ENCODE measurements around the gene NR5A1. TPM values are rescaled to one million over a fixed set of nuclear protein-coding genes. Genes with fewer than 3 reads are reported as not detected.

NR5A1 gene
- total and polyA plus RNA-seq, 2 of the 13 experiments (the other 11 are each of a cell fraction or from before 2014, with no cell fraction given), result 28.9 to 44.7 TPM

- TF ChIP-seq PCBP2 (optimal IDR thresholded peaks at IDR 0.05; ENCODE audit: low read depth, low read length, poor library complexity, severe bottlenecking) (no peak), AGO1 (IDR thresholded peaks at IDR 0.05; ENCODE audit: low read depth, low read length, poor library complexity, severe bottlenecking) (no peak), ZNF720 (CRISPR knock-in tag; IDR thresholded peaks at IDR 0.05) (no peak), IRF2 (CRISPR knock-in tag; IDR thresholded peaks at IDR 0.05) (peak; percentile 54; the same call in 1 of the 2 replicates), TEAD2 (CRISPR knock-in tag; IDR thresholded peaks at IDR 0.05) (no peak), ZNF782 (CRISPR knock-in tag; IDR thresholded peaks at IDR 0.05; ENCODE audit: borderline replicate concordance) (no peak), ZNF557 (CRISPR knock-in tag; IDR thresholded peaks at IDR 0.05) (no peak), ZNF3 (CRISPR knock-in tag; IDR thresholded peaks at IDR 0.05) (no peak), SALL2 (CRISPR knock-in tag; IDR thresholded peaks at IDR 0.05) (no peak), PPARG (CRISPR knock-in tag; conservative IDR thresholded peaks at IDR 0.05) (0 out of 2 replicates have a peak, but pooled peaks have one; percentile 33), HOMEZ (CRISPR knock-in tag; IDR thresholded peaks at IDR 0.05; ENCODE audit: low read depth) (no peak), ZFAT (CRISPR knock-in tag; conservative IDR thresholded peaks at IDR 0.05) (no peak), REST (IDR thresholded peaks at IDR 0.05; ENCODE audit: borderline replicate concordance in 1 of 2, low read depth in 1 of 2, low read length in 2 of 2) (no peak), MBD4 (IDR thresholded peaks at IDR 0.05; ENCODE audit: borderline replicate concordance, low read length) (no peak), SOX13 (IDR thresholded peaks at IDR 0.05) (no peak), SOX13 (CRISPR knock-in tag; conservative IDR thresholded peaks at IDR 0.05 in 1 of 2, IDR thresholded peaks at IDR 0.05 in 1 of 2) (no peak)
- TF ChIP-seq, protein P1, sequence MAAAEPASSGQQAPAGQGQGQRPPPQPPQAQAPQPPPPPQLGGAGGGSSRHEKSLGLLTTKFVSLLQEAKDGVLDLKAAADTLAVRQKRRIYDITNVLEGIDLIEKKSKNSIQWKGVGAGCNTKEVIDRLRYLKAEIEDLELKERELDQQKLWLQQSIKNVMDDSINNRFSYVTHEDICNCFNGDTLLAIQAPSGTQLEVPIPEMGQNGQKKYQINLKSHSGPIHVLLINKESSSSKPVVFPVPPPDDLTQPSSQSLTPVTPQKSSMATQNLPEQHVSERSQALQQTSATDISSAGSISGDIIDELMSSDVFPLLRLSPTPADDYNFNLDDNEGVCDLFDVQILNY (CRISPR knock-in tag; conservative IDR thresholded peaks at IDR 0.05), result no peak
- TF ChIP-seq, protein P2, sequence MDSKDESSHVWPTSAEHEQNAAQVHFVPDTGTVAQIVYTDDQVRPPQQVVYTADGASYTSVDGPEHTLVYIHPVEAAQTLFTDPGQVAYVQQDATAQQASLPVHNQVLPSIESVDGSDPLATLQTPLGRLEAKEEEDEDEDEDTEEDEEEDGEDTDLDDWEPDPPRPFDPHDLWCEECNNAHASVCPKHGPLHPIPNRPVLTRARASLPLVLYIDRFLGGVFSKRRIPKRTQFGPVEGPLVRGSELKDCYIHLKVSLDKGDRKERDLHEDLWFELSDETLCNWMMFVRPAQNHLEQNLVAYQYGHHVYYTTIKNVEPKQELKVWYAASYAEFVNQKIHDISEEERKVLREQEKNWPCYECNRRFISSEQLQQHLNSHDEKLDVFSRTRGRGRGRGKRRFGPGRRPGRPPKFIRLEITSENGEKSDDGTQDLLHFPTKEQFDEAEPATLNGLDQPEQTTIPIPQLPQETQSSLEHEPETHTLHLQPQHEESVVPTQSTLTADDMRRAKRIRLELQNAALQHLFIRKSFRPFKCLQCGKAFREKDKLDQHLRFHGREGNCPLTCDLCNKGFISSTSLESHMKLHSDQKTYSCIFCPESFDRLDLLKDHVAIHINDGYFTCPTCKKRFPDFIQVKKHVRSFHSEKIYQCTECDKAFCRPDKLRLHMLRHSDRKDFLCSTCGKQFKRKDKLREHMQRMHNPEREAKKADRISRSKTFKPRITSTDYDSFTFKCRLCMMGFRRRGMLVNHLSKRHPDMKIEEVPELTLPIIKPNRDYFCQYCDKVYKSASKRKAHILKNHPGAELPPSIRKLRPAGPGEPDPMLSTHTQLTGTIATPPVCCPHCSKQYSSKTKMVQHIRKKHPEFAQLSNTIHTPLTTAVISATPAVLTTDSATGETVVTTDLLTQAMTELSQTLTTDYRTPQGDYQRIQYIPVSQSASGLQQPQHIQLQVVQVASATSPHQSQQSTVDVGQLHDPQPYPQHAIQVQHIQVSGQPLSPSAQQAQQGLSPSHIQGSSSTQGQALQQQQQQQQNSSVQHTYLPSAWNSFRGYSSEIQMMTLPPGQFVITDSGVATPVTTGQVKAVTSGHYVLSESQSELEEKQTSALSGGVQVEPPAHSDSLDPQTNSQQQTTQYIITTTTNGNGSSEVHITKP (CRISPR knock-in tag; IDR thresholded peaks at IDR 0.05; ENCODE audit: low read depth), result no peak
Measured at GRCh38 chr9:124551472-124552272, 44.5 kb upstream of the NR5A1 start (continued).
